ENCODE results near the gene WASL. TPM values are rescaled to one million over a fixed set of nuclear protein-coding genes. Genes with fewer than 3 reads are reported as not detected.
"Not testable (repeated sequence)": the region's sequence is repeated elsewhere in the genome, so short reads cannot be mapped to it uniquely, and the experiment has no call there.

WASL gene
- total RNA-seq, 1 donor from 2014 or later: 10.5 TPM

- peak in 1 of 2 donors; percentile 91 for DNase-seq (ENCODE audit: low read depth in 2 of 2)
These were observed 20.6 kb upstream of the WASL start for GRCh38 chr7:123769371-123769770.

- no peak for DNase-seq (ENCODE audit: low read depth in 2 of 2)
These were observed 19.7 kb upstream of the WASL start for GRCh38 chr7:123768493-123768892.

DNA sequence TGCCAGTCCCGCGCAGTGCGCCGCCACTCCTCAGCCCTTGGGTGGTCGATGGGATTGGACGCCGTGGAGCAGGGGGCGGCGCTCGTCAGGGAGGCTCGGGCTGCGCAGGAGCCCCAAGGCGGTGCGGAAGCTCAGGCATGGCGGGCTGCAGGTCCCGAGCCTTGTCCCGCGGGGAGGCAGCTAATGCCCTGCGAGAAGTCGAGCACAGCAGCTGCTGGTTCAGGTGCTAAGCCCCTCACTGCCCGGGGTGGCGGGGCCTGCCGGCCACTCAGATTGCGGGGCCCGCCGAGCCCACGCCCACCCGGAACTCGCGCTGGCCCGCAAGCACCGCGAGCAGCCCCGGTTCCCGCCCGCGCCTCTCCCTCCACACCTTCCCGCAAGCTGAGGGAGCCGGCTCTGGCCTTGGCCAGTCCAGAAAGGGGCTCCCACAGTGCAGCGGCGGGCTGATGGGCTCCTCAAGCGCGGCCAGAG lies 14.4 kb upstream of the WASL start:
- no peak for DNase-seq (ENCODE audit: low read depth in 2 of 2)

DNA sequence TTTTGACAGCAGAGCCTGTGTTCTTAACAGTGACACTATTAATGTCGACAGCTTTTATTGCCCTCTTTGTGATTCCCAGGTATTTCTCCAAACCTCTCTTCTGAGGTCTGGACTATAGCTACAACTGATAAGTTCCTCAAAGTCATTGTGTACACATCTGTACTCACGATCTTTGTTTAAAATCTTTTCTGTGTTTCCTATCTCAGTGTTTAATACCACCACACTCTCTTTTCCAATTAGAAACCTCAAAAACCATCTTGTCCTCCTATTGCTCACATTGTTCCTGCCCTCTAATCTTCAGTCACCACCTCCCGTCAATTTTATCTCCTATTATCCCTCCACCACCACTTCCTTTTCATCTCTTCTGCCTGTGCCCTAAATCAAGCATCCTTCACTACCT lies 12.9 kb upstream of the WASL start:
- DNase-seq (ENCODE audit: low read depth in 2 of 2): no peak

DNA sequence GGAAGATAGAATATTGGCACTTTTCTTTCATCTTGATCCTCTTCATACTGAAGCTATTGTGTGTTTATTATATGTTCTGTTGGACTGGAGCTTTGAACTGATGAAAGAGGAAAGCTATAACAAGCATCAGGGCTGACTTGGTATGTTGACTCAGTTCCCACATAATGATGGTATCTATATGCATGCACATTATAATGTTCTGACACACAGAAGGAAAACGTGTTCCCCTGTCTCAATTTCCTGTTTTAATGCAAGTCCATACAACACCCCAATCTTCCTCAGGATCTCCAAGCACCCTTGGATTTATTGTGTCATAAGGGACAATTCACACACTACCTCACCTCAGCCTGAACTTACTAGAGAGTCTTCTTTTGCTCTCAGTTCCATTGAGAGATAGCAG lies 8.3 kb upstream of the WASL start:
- DNase-seq (ENCODE audit: low read depth in 2 of 2): no peak

DNA sequence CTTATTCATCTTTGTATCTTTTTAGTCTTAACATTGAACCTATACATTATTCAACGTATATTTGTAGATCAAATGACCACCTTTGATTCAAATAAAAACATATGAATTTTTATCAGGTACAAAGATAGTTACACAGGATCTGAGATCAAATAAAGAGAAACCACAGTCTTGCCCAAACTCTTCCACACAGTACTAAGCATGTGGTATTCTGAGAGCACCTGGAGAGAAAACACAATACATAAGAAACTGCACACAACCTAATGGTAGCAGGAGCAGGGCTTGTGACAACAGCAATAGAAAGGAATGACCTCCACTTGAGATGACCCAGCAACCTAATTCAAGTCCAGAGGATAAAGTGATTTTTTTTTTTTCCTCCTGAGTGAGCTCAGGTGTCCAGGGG lies 6.5 kb upstream of the WASL start:
- no peak for DNase-seq (ENCODE audit: low read depth in 2 of 2)

DNA sequence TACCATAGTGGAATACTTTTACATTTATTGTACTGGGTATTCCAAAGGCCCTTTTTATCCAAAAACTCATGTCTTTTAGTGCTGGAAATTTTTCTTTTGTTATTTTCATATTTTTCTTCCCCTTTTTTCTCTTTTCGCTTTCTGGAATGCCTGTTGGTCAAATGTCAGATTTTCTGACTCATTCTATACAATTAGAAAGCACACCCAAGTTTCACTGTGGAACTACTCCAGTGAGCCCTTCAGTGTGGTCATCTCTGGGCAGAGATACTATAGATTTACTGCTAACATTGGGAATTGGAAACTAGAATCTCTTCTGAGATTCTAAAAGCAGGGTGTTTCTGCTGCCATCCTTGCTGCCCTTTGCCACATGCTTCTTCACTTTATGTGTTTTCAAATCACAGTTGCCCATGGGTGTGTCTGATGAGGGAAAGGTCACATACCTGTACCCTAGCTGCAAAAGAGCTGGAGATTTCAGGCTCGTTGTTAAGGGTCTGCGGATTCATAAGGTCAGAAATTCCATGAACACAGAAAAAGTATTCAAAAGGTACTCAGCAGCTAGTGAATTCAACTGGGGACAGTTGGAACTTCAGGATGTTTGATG lies 5.6 kb upstream of the WASL start:
- DNase-seq (ENCODE audit: low read depth in 2 of 2): no peak

DNA sequence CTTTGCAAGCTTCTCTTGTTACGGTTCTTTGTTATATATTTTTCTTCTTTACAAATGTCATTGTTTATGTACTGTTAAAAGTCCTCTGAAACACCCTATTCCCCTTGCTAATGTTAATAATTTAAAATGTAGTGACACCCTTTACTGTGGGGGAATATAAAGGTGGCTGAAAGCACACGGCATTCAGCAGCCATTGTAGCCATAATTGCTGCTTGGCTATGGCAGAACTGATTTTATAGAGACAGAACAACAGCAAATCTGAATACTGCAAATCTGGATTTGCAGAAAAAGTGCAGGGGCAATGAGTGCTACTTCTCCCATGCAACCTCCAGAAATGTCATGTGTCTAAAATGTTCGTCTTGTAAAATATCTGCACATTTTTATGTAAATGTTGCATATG lies 3.7 kb upstream of the WASL start:
- no peak for DNase-seq (ENCODE audit: low read depth in 2 of 2)

GRCh38 chr7:123751821-123752220 lies 3.0 kb upstream of the WASL start:
- peak in 1 of 2 donors; percentile 56 for DNase-seq (ENCODE audit: low read depth in 2 of 2)

DNA sequence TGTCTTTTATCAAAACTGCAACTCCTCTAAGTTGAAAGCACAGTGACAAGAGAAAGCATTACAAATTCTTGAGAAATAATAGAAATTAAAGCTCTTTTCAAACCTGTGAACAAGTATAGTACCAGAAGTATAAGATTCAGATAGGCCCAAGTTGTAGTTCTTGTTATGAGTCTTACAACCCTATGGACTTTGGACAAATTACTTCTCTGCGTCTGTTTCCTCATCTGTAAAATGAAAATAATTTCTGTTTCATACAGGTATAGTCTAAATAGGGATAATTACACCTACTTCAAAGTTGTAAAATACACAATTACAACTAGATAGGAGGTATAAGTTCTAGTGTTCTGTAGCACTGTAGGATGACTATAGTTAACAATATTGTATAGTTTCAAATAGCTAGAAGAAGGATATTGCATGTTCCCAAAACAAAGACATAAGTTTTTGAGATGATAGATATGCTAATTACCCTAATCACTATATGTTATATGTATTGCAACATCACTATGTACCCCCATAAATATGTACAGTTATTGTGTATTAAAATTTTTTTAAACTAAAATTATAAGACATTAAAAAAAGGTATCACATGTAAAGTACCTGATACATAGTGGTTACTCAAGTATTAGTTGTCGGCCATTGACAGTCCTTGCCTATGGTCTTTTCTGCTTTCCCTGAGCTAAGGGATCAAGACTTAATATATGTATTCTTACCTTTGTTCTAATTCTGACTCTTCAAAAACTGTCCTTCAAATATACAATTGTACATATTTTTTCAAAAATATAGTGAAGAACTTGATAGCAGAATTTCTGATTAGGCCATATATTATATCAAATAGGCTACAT lies 1.8 kb upstream of the WASL start:
- DNase-seq (ENCODE audit: low read depth in 2 of 2): no peak

GRCh38 chr7:123749537-123749857 lies 694 bp upstream of the WASL start:
- DNase-seq (ENCODE audit: low read depth in 2 of 2): peak in 1 of 2 donors; percentile 69

DNA sequence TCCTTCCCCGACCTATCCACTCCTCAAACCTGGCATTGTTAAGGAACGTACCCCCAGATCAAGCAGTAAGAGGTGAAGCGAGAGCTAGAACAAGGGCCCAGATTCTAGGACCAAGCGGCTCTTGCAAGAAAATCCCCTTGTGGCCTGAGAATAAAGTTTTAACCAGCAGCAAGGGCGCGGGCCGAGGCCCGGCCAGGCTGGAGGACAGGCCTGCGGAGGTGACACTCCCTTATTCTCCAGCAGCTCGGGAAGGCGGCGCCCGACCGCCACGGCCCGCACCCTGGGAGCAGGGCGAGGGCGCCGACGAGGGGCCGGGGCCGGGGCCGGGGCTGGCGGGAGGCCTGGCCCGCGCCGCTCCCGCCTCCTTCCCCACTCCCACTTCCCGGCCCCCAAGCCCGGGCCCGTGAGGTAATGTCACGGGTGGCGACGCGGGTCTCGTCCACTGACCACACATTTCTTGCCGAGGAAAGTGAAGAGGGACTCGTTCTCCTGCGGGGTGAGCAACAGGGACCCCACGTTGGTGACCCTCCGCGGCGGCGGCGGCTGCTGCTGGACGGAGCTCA lies 551 bp downstream of the WASL start:
- DNase-seq (ENCODE audit: low read depth in 2 of 2): no peak

GRCh38 chr7:123747620-123748141 lies 1.1 kb downstream of the WASL start:
- DNase-seq (ENCODE audit: low read depth in 2 of 2): peak; percentile 72 to 92

DNA sequence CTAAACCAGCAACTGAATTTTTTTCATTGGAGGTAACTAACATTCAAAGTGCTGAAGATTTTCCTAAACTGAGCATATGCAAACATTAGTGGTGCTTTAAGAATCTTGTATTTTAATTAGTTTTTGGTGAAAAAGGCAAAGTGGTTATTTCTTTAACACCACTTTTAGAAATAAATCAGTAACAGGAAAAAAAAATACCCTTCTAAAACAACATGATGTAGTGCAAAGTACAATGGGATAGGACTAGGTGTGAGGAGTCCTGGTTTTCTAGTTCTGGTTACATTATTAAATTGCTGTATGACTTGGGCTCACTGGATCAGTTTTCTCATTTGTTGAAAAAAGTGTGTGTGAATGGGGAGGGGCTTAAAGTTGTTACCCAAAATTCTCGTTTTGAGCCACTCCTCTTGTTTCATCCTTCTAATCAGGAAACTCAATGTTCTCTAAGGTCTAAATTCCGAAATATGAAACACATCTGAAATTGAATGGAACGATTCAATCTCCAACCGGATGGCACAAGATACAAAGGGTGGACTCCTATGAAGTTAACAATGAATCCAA lies 1.8 kb downstream of the WASL start:
- peak in 1 of 2 donors; percentile 14 for DNase-seq (ENCODE audit: low read depth in 2 of 2)

GRCh38 chr7:123746055-123746454 lies 2.7 kb downstream of the WASL start:
- DNase-seq (ENCODE audit: low read depth in 2 of 2): no peak

- DNase-seq (ENCODE audit: low read depth in 2 of 2): no peak
These were observed 3.4 kb downstream of the WASL start for GRCh38 chr7:123745437-123745836.

GRCh38 chr7:123744416-123744815 lies 4.4 kb downstream of the WASL start:
- no peak for DNase-seq (ENCODE audit: low read depth in 2 of 2)

GRCh38 chr7:123741940-123742339 lies 6.9 kb downstream of the WASL start:
- DNase-seq (ENCODE audit: low read depth in 2 of 2): no peak

DNA sequence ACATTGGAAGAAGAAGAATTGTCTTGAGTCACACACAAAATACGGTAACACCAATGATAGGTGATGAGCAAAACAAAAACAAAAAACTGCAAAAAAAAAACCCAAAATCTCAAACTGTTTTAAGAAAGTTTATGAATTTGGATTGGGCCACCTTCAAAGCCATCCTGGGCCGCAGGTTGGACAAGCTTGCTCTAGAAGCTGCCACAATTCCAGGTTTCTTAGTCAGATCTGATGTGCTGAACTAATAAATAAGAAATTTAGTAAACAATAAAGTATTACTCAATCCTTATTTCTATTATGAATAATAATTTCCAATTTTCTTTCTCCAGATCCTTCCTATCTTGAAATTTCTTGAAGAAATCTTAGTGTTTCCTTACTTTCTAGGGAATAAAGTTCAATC lies 10.0 kb downstream of the WASL start:
- no peak for DNase-seq (ENCODE audit: low read depth in 2 of 2)

DNA sequence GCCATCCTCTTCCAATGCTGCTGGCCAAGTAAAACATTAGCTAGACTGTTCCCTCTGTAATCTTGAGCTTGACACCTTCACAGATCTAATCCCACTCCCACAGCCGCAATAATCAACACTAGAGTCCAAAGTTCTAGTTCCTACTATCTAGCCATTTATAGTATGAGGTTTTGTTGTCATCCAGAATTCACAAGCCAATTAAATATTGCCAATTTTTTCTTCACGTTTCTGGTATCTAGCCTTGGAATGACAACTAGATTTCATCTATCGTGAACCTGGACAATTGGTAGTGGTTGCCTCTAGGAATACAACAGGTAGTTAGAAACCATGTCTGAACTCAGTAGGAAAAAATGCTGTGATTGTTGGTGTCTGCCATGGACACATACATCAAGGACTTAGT lies 10.4 kb downstream of the WASL start:
- no peak for DNase-seq (ENCODE audit: low read depth in 2 of 2)

- DNase-seq (ENCODE audit: low read depth in 2 of 2): not testable (repeated sequence)
These were observed 11.6 kb downstream of the WASL start for GRCh38 chr7:123737168-123737674.

- DNase-seq (ENCODE audit: low read depth in 2 of 2): no peak
These were observed 13.3 kb downstream of the WASL start for GRCh38 chr7:123735539-123735938.

Measured in dermis microvascular lymphatic vessel endothelial cell (primary cell).